Transverse colon (tissue), 4 donors: ENCODE measurements around the gene PSMD14. TPM values are rescaled to one million over a fixed set of nuclear protein-coding genes. Genes with fewer than 3 reads are reported as not detected.

Experiments used
- DNase-seq: peaks from one replicate; pipeline ENCODE4 v3.0.0-alpha.2; 2019
- H3K27ac ChIP-seq, 4 donors: fragments of 200-600 bp; sonication (generic); 2 replicates each; pipeline ENCODE4 v1.5.1; 2016 to 2018; ENCODE audit warnings: inconsistent platforms in 4 of 4
- H3K27me3 ChIP-seq: fragments of 200-600 bp; sonication (generic); 2 replicates; pipeline ENCODE4 v1.5.1; 2017; ENCODE audit warnings: inconsistent platforms
- H3K36me3 ChIP-seq, 4 donors: fragments of 200-600 bp; sonication (generic); 2 replicates each; pipeline ENCODE4 v1.5.1; 2017 to 2019; ENCODE audit warnings: inconsistent platforms in 4 of 4
- H3K4me1 ChIP-seq, 4 donors: fragments of 200-600 bp; sonication (generic); 2 replicates each; pipeline ENCODE4 v1.5.1; 2017 to 2020; ENCODE audit warnings: inconsistent platforms in 4 of 4
- H3K4me3 ChIP-seq, 4 donors: fragments of 200-600 bp; sonication (generic); 1 replicate in 1 of 4; 2 replicates in 3 of 4; pipeline versions ENCODE4 v1.5.1 to v1.6.1; 2017 to 2019; ENCODE audit warnings: inconsistent platforms in 4 of 4
- H3K9me3 ChIP-seq, 2 donors: fragments of 200-600 bp; sonication (generic); 2 replicates each; pipeline ENCODE4 v1.5.1; 2017 to 2019; ENCODE audit warnings: inconsistent platforms in 2 of 2
- EP300 ChIP-seq: sonication (generic); formaldehyde crosslinking; IDR thresholded peaks from one replicate; pipeline ENCODE4 v1.6.1; 2017; ENCODE audit warnings: antibody characterized with exemption, low read depth
- POLR2A ChIP-seq: fragments of 450-650 bp; IDR thresholded peaks from one replicate; pipeline ENCODE4 v1.6.1; 2016; ENCODE audit warnings: antibody characterized with exemption, mild to moderate bottlenecking, moderate library complexity
- POLR2AphosphoS5 ChIP-seq, 3 donors: sonication (generic); formaldehyde crosslinking; IDR thresholded peaks; one replicate each; pipeline ENCODE4 v1.6.1; 2016; ENCODE audit warnings: antibody characterized with exemption in 3 of 3
- WGBS, 2 donors: methylation state at CpG; one replicate each; pipeline ENCODE4 v1.1.5; 2018; ENCODE audit warnings: low coverage in 1 of 2; 5-methylcytosine and 5-hydroxymethylcytosine counted together
- in situ Hi-C, 4 donors: fragments of 200-750 bp; cut with MboI; loops; one replicate each; pipeline versions ENCODE4 v1.15.0 to v1.15.1; 2017; ENCODE audit warnings: low sequenced_read_pairs in 3 of 4, low pct_ligation_motif_present in 1 of 4, low pct_unique_long_range_greater_than_20kb in 1 of 4
- intact Hi-C: fragments of 100-400 bp; cut with DNase I; formaldehyde crosslinking; loops from one replicate; pipeline ENCODE4 v1.15.1; 2023; ENCODE audit warnings: low total_unique reads
- total RNA-seq, 4 donors: library from RNA; depleted of rRNA; stranded (reverse); fragments of >200 nt; gene quantifications; one replicate each; pipeline ENCODE4 v1.1.0, GENCODE V29; 2016
- TF ChIP-seq, protein P1 (sequence below), 5 experiments: fragments of 200-600 bp in 3 of 5; fragments of 450-650 bp in 2 of 5; sonication (generic) in 3 of 5; IDR thresholded peaks; 1 replicate in 2 of 5; 2 replicates in 3 of 5; pipeline ENCODE4 v1.5.1; 2016 to 2017; ENCODE audit warnings: antibody characterized with exemption in 5 of 5, inconsistent platforms in 3 of 5, mild to moderate bottlenecking in 2 of 5, moderate library complexity in 1 of 5

PSMD14 gene
- total RNA-seq, 4 donors from 2014 or later = 5.2 to 30.1 (median 22.6) TPM

- Histone ChIP-seq H3K36me3 (no peaks in the 10 kb centered on the region), H3K4me3 (peak overlapping the region in 3 of 4 donors; percentile 26 to 55 (median 39)), H3K27me3 (peaks cover 72% of the 10 kb centered on the region), H3K27ac (no peak overlapping the region), H3K9me3 (no peaks in the 10 kb centered on the region), H3K4me1 (peaks cover 23 to 50% (median 37%) of the 10 kb centered on the region in 4 donors)
- 10 to 11% methylated on average over 16 to 29 of the region's 29 CpGs for WGBS, 2 donors
- no peak for DNase-seq
- intact Hi-C loops (no loop called here), in situ Hi-C loops (no loop called here)
- TF ChIP-seq POLR2AphosphoS5 (IDR thresholded peaks at IDR 0.05) (no peak), EP300 (no peak), POLR2A (no peak)
- TF ChIP-seq, protein P1, sequence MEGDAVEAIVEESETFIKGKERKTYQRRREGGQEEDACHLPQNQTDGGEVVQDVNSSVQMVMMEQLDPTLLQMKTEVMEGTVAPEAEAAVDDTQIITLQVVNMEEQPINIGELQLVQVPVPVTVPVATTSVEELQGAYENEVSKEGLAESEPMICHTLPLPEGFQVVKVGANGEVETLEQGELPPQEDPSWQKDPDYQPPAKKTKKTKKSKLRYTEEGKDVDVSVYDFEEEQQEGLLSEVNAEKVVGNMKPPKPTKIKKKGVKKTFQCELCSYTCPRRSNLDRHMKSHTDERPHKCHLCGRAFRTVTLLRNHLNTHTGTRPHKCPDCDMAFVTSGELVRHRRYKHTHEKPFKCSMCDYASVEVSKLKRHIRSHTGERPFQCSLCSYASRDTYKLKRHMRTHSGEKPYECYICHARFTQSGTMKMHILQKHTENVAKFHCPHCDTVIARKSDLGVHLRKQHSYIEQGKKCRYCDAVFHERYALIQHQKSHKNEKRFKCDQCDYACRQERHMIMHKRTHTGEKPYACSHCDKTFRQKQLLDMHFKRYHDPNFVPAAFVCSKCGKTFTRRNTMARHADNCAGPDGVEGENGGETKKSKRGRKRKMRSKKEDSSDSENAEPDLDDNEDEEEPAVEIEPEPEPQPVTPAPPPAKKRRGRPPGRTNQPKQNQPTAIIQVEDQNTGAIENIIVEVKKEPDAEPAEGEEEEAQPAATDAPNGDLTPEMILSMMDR (IDR thresholded peaks at IDR 0.05) = no peak
Observed at GRCh38 chr2:161415034-161415986, 107.1 kb downstream of the PSMD14 start.

DNA sequence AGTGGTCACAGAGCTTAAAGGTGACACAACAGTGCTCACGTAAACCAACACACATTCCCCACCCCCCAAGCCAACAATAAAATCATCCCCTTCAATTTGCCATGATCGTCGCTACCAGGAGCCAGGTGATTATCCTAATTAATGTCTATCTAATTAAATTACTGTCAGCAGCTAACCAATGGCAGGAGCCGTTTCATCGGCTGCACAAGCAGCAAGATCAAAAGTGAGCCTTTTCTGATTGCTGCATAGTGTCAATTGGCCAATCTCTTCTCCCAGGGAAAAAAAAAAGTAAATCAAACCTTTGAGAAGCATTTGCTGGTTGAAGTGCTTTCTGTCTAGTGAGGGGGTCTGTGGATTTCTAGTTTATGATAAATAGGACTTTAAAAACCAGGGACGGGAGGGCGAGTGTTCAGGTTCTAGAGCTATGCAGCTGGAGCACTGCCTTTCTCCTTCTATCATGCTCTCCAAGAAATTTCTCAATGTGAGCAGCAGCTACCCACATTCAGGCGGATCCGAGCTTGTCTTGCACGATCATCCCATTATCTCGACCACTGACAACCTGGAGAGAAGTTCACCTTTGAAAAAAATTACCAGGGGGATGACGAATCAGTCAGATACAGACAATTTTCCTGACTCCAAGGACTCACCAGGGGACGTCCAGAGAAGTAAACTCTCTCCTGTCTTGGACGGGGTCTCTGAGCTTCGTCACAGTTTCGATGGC is 107.9 kb downstream of the PSMD14 start, which contains the start of gene TBR1:
Gene TBR1 (plus strand): TSS at position 311 of the 721 bp plus-strand sequence. CDS start 114 bp downstream, at position 425.
- 10 to 13% methylated on average over 8 to 16 of the region's 16 CpGs for WGBS, 2 donors
- Histone ChIP-seq H3K9me3 (no peaks in the 10 kb centered on the region), H3K27me3 (peaks cover 80% of the 10 kb centered on the region), H3K4me3 (peak within 1 kb of the TSS in 2 of 4 donors; percentile 26 to 55), H3K36me3 (no peaks in the 10 kb centered on the region), H3K27ac (no peak within 1 kb of the TSS), H3K4me1 (peaks cover 23 to 50% (median 37%) of the 10 kb centered on the region in 4 donors)
- in situ Hi-C loops (no loop called here), intact Hi-C loops (no loop called here)
- TF ChIP-seq, protein P1 (IDR thresholded peaks at IDR 0.05) = no peak
- TF ChIP-seq POLR2AphosphoS5 (IDR thresholded peaks at IDR 0.05) = no peak
- no peak for TF ChIP-seq EP300
- no peak for TF ChIP-seq POLR2A
- no peak for DNase-seq

DNA sequence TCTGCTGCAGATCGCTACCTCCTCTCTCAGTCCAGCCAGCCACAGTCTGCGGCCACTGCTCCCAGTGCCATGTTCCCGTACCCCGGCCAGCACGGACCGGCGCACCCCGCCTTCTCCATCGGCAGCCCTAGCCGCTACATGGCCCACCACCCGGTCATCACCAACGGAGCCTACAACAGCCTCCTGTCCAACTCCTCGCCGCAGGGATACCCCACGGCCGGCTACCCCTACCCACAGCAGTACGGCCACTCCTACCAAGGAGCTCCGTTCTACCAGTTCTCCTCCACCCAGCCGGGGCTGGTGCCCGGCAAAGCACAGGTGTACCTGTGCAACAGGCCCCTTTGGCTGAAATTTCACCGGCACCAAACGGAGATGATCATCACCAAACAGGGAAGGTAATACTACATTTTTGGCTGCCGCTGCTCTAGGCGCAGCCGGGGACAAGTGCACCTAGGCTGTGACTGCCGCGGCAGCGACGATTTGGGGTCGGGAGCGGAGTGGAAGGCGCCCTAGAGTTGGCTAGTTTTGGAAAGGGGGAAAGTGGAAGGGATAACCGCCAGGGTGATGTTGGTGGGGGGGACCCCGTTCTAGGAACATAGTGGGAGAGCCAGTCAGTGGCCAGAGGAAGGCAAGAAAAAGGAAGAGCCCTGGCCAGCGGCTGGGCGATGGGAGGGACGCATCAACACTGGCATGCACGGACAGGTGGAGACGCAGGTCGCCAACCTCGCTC is 108.6 kb downstream of the PSMD14 start:
- Histone ChIP-seq H3K27me3 (peaks cover 87% of the 10 kb centered on the region), H3K27ac (no peak overlapping the region), H3K36me3 (no peaks in the 10 kb centered on the region), H3K9me3 (no peaks in the 10 kb centered on the region), H3K4me1 (peaks cover 23 to 50% (median 37%) of the 10 kb centered on the region in 4 donors), H3K4me3 (no peak overlapping the region)
- 11 to 15% methylated on average over 6 to 41 of the region's 41 CpGs for WGBS, 2 donors
- in situ Hi-C loops (no loop called here), intact Hi-C loops (no loop called here)
- DNase-seq = no peak
- TF ChIP-seq, protein P1 (IDR thresholded peaks at IDR 0.05) = no peak
- TF ChIP-seq POLR2A (no peak), POLR2AphosphoS5 (IDR thresholded peaks at IDR 0.05) (no peak), EP300 (no peak)
